Measurements from ENCODE around the gene ZIK1. TPM values are rescaled to one million over a fixed set of nuclear protein-coding genes. Genes with fewer than 3 reads are reported as not detected.

The ZIK1 gene
- 0.11 TPM in 2 replicates for total RNA-seq (2014; rRNA removed; shearing (Covaris generic); ENCODE audit: low replicate concordance)

GRCh38 chr19:57583521-57584416 is at the start of gene ZIK1:
Gene ZIK1, plus strand, starts transcription at chr19:57584145. Its CDS starts 212 bp downstream, at chr19:57584357.
- H4K20me1 ChIP-seq (ENCODE audit: insufficient read depth, low read depth, low read length): no peaks in the 10 kb centered on the region
- no peaks in the 10 kb centered on the region for H3K27me3 ChIP-seq (ENCODE audit: low read length)
- H3K36me3 ChIP-seq (ENCODE audit: insufficient read depth, low read length): no peaks in the 10 kb centered on the region; the same call in 1 of the 2 replicates
- no peak for DNase-seq
- no peaks in the 10 kb centered on the region for H3K79me2 ChIP-seq (ENCODE audit: low read length)
- peaks cover 3% of the 10 kb centered on the region; the same call in 1 of the 2 replicates for H3K4me1 ChIP-seq (ENCODE audit: low read length)
- H3K9me3 ChIP-seq (ENCODE audit: low read length): peaks cover 31% of the 10 kb centered on the region
- no peak within 1 kb of the TSS for H2AFZ ChIP-seq (ENCODE audit: low read length)
- no peak within 1 kb of the TSS for H3K4me3 ChIP-seq (ENCODE audit: low read length)
- no peaks in the 10 kb centered on the region for H3K9me2 ChIP-seq (replicated peaks; ENCODE audit: insufficient read depth, low read length)
- H3K4me2 ChIP-seq (ENCODE audit: low read depth, low read length, poor library complexity, severe bottlenecking): no peak within 1 kb of the TSS
- no peak within 1 kb of the TSS for H3K9ac ChIP-seq (ENCODE audit: low read length)
- H3K27ac ChIP-seq (ENCODE audit: low read length): no peak within 1 kb of the TSS

GRCh38 chr19:57537953-57538547 is 45.9 kb upstream of the ZIK1 start:
- no peak overlapping the region for H3K4me2 ChIP-seq (ENCODE audit: low read depth, low read length, poor library complexity, severe bottlenecking)
- no peak overlapping the region for H3K27ac ChIP-seq (ENCODE audit: low read length)
- 0 out of 2 replicates have a peak overlapping the region, but pooled peaks have one; percentile 3 for H3K4me3 ChIP-seq (ENCODE audit: low read length)
- peaks cover 9% of the 10 kb centered on the region; the same call in 1 of the 2 replicates for H3K79me2 ChIP-seq (ENCODE audit: low read length)
- no peak for DNase-seq
- H4K20me1 ChIP-seq (ENCODE audit: insufficient read depth, low read depth, low read length): no peaks in the 10 kb centered on the region
- no peak overlapping the region for H2AFZ ChIP-seq (ENCODE audit: low read length)
- no peaks in the 10 kb centered on the region for H3K27me3 ChIP-seq (ENCODE audit: low read length)
- H3K9ac ChIP-seq (ENCODE audit: low read length): no peak overlapping the region
- no peaks in the 10 kb centered on the region for H3K4me1 ChIP-seq (ENCODE audit: low read length)
- no peaks in the 10 kb centered on the region for H3K9me2 ChIP-seq (replicated peaks; ENCODE audit: insufficient read depth, low read length)
- peaks cover 80% of the 10 kb centered on the region for H3K9me3 ChIP-seq (ENCODE audit: low read length)
- H3K36me3 ChIP-seq (ENCODE audit: insufficient read depth, low read length): peaks cover 92% of the 10 kb centered on the region

GRCh38 chr19:57546513-57546912 is 37.4 kb upstream of the ZIK1 start:
- peaks cover 90% of the 10 kb centered on the region for H3K9me3 ChIP-seq (ENCODE audit: low read length)
- H3K27ac ChIP-seq (ENCODE audit: low read length): no peak overlapping the region
- H3K9ac ChIP-seq (ENCODE audit: low read length): no peak overlapping the region
- H3K9me2 ChIP-seq (replicated peaks; ENCODE audit: insufficient read depth, low read length): no peaks in the 10 kb centered on the region
- no peaks in the 10 kb centered on the region for H3K27me3 ChIP-seq (ENCODE audit: low read length)
- no peak overlapping the region for H3K4me2 ChIP-seq (ENCODE audit: low read depth, low read length, poor library complexity, severe bottlenecking)
- H3K36me3 ChIP-seq (ENCODE audit: insufficient read depth, low read length): peaks cover 90% of the 10 kb centered on the region
- no peak for DNase-seq
- no peak overlapping the region for H2AFZ ChIP-seq (ENCODE audit: low read length)
- no peaks in the 10 kb centered on the region for H3K4me1 ChIP-seq (ENCODE audit: low read length)
- H3K79me2 ChIP-seq (ENCODE audit: low read length): no peaks in the 10 kb centered on the region
- H3K4me3 ChIP-seq (ENCODE audit: low read length): no peak overlapping the region
- H4K20me1 ChIP-seq (ENCODE audit: insufficient read depth, low read depth, low read length): no peaks in the 10 kb centered on the region

- H3K79me2 ChIP-seq (ENCODE audit: low read length): no peaks in the 10 kb centered on the region
- H3K9me3 ChIP-seq (ENCODE audit: low read length): peaks cover 72% of the 10 kb centered on the region
- no peak overlapping the region for H3K4me2 ChIP-seq (ENCODE audit: low read depth, low read length, poor library complexity, severe bottlenecking)
- H3K9ac ChIP-seq (ENCODE audit: low read length): no peak overlapping the region
- H4K20me1 ChIP-seq (ENCODE audit: insufficient read depth, low read depth, low read length): no peaks in the 10 kb centered on the region
- no peak overlapping the region for H3K4me3 ChIP-seq (ENCODE audit: low read length)
- no peaks in the 10 kb centered on the region for H3K4me1 ChIP-seq (ENCODE audit: low read length)
- H3K36me3 ChIP-seq (ENCODE audit: insufficient read depth, low read length): peaks cover 85% of the 10 kb centered on the region
- H2AFZ ChIP-seq (ENCODE audit: low read length): no peak overlapping the region
- H3K27ac ChIP-seq (ENCODE audit: low read length): no peak overlapping the region
- H3K9me2 ChIP-seq (replicated peaks; ENCODE audit: insufficient read depth, low read length): no peaks in the 10 kb centered on the region
- no peaks in the 10 kb centered on the region for H3K27me3 ChIP-seq (ENCODE audit: low read length)
- DNase-seq: no peak
Measured at GRCh38 chr19:57552432-57552831, 31.5 kb upstream of the ZIK1 start.

GRCh38 chr19:57557659-57558058 is 26.3 kb upstream of the ZIK1 start:
- Histone ChIP-seq H3K9me2 (replicated peaks; ENCODE audit: insufficient read depth, low read length) (no peaks in the 10 kb centered on the region), H2AFZ (ENCODE audit: low read length) (no peak overlapping the region), H4K20me1 (ENCODE audit: insufficient read depth, low read depth, low read length) (no peaks in the 10 kb centered on the region), H3K27ac (ENCODE audit: low read length) (no peak overlapping the region), H3K4me1 (ENCODE audit: low read length) (no peaks in the 10 kb centered on the region), H3K36me3 (ENCODE audit: insufficient read depth, low read length) (peaks cover 41% of the 10 kb centered on the region), H3K9me3 (ENCODE audit: low read length) (peaks cover 66% of the 10 kb centered on the region), H3K4me3 (ENCODE audit: low read length) (no peak overlapping the region), H3K9ac (ENCODE audit: low read length) (no peak overlapping the region), H3K4me2 (ENCODE audit: low read depth, low read length, poor library complexity, severe bottlenecking) (no peak overlapping the region), H3K27me3 (ENCODE audit: low read length) (no peaks in the 10 kb centered on the region), H3K79me2 (ENCODE audit: low read length) (peaks cover 19% of the 10 kb centered on the region)
- DNase-seq: no peak

- Histone ChIP-seq H3K27me3 (ENCODE audit: low read length) (no peaks in the 10 kb centered on the region), H3K9ac (ENCODE audit: low read length) (peak overlapping the region; percentile 77), H4K20me1 (ENCODE audit: insufficient read depth, low read depth, low read length) (no peaks in the 10 kb centered on the region), H3K4me3 (ENCODE audit: low read length) (peak overlapping the region; percentile 73), H3K79me2 (ENCODE audit: low read length) (peaks cover 19% of the 10 kb centered on the region), H3K9me2 (replicated peaks; ENCODE audit: insufficient read depth, low read length) (no peaks in the 10 kb centered on the region), H3K27ac (ENCODE audit: low read length) (no peak overlapping the region), H3K4me1 (ENCODE audit: low read length) (no peaks in the 10 kb centered on the region), H3K4me2 (ENCODE audit: low read depth, low read length, poor library complexity, severe bottlenecking) (peak overlapping the region; percentile 61), H3K9me3 (ENCODE audit: low read length) (peaks cover 66% of the 10 kb centered on the region), H3K36me3 (ENCODE audit: insufficient read depth, low read length) (peaks cover 33% of the 10 kb centered on the region), H2AFZ (ENCODE audit: low read length) (no peak overlapping the region)
- DNase-seq: no peak
Measured at GRCh38 chr19:57558525-57558924, 25.4 kb upstream of the ZIK1 start.

GRCh38 chr19:57559008-57559403 is 24.9 kb upstream of the ZIK1 start:
- H3K36me3 ChIP-seq (ENCODE audit: insufficient read depth, low read length): peaks cover 28% of the 10 kb centered on the region
- no peaks in the 10 kb centered on the region for H4K20me1 ChIP-seq (ENCODE audit: insufficient read depth, low read depth, low read length)
- peak overlapping the region; percentile 73 for H3K4me3 ChIP-seq (ENCODE audit: low read length)
- no peak overlapping the region for H3K27ac ChIP-seq (ENCODE audit: low read length)
- H3K4me2 ChIP-seq (ENCODE audit: low read depth, low read length, poor library complexity, severe bottlenecking): peak overlapping the region; percentile 61
- H3K9me2 ChIP-seq (replicated peaks; ENCODE audit: insufficient read depth, low read length): no peaks in the 10 kb centered on the region
- peaks cover 19% of the 10 kb centered on the region for H3K79me2 ChIP-seq (ENCODE audit: low read length)
- no peak overlapping the region for H2AFZ ChIP-seq (ENCODE audit: low read length)
- H3K4me1 ChIP-seq (ENCODE audit: low read length): no peaks in the 10 kb centered on the region
- no peaks in the 10 kb centered on the region for H3K27me3 ChIP-seq (ENCODE audit: low read length)
- H3K9ac ChIP-seq (ENCODE audit: low read length): peak overlapping the region; percentile 77
- DNase-seq: peak; percentile 61
- peaks cover 68% of the 10 kb centered on the region for H3K9me3 ChIP-seq (ENCODE audit: low read length)

GRCh38 chr19:57559404-57560025 is 24.4 kb upstream of the ZIK1 start, which contains the start of gene ZNF550:
Gene ZNF550, minus strand, starts transcription at chr19:57559863. Its CDS starts 181 bp downstream, at chr19:57559682.
- peaks cover 67% of the 10 kb centered on the region for H3K9me3 ChIP-seq (ENCODE audit: low read length)
- H3K4me3 ChIP-seq (ENCODE audit: low read length): peak within 1 kb of the TSS; percentile 73
- peak within 1 kb of the TSS; percentile 42; the same call in 1 of the 2 replicates for H2AFZ ChIP-seq (ENCODE audit: low read length)
- H3K4me1 ChIP-seq (ENCODE audit: low read length): no peaks in the 10 kb centered on the region
- H3K4me2 ChIP-seq (ENCODE audit: low read depth, low read length, poor library complexity, severe bottlenecking): peak within 1 kb of the TSS; percentile 61
- H3K9me2 ChIP-seq (replicated peaks; ENCODE audit: insufficient read depth, low read length): no peaks in the 10 kb centered on the region
- DNase-seq: peak; percentile 89
- no peak within 1 kb of the TSS for H3K27ac ChIP-seq (ENCODE audit: low read length)
- peaks cover 23% of the 10 kb centered on the region for H3K36me3 ChIP-seq (ENCODE audit: insufficient read depth, low read length)
- H3K79me2 ChIP-seq (ENCODE audit: low read length): peaks cover 19% of the 10 kb centered on the region
- no peaks in the 10 kb centered on the region for H4K20me1 ChIP-seq (ENCODE audit: insufficient read depth, low read depth, low read length)
- H3K9ac ChIP-seq (ENCODE audit: low read length): peak within 1 kb of the TSS; percentile 77
- no peaks in the 10 kb centered on the region for H3K27me3 ChIP-seq (ENCODE audit: low read length)
